Measurements from ENCODE around the gene PRXL2A. TPM values are rescaled to one million over a fixed set of nuclear protein-coding genes. Genes with fewer than 3 reads are reported as not detected.

Gene PRXL2A
- total RNA-seq, 2 experiments from 2014 or later = 3.9 to 4.6 TPM

DNA sequence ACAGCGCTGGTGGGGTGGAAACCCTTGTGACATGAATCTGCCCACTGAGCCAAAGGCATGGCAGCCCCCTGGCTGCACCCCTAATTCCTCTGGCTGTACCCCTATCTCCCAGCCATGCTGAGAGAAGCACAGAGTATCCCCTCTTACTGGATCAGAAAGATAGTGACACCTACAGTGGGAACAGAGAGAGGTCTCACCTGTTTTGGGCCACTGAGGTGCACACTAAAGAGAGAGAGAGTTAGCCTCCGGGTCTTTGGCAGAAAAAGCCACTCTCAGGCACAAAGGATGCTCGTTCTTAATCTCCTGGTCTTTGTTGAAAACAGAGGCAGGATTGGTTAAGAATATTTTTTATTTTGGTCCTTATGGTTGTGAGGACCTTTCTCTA, 57.1 kb downstream of the PRXL2A start:
- H3K27ac Mint-ChIP-seq = peak overlapping the region; percentile 92
- Histone ChIP-seq H3K27ac (ENCODE audit: low read depth in 1 of 2, low read length in 2 of 2) (peak overlapping the region; percentile 85 to 91), H3K4me1 (ENCODE audit: insufficient read depth, low read length) (peaks cover 100% of the 10 kb centered on the region), H3K9me3 (ENCODE audit: control insufficient read depth in 1 of 2, insufficient read depth in 1 of 2, low read length in 2 of 2) (no peaks in the 10 kb centered on the region), H3K27me3 (ENCODE audit: control insufficient read depth in 1 of 2, insufficient read depth in 2 of 2, low read length in 2 of 2) (no peaks in the 10 kb centered on the region), H3K36me3 (ENCODE audit: insufficient read depth, low read length) (peaks cover 24% of the 10 kb centered on the region), H3K4me3 (ENCODE audit: low read length) (peak overlapping the region; percentile 49)
- no peaks in the 10 kb centered on the region for H3K27me3 Mint-ChIP-seq
- TF ChIP-seq, protein P1, sequence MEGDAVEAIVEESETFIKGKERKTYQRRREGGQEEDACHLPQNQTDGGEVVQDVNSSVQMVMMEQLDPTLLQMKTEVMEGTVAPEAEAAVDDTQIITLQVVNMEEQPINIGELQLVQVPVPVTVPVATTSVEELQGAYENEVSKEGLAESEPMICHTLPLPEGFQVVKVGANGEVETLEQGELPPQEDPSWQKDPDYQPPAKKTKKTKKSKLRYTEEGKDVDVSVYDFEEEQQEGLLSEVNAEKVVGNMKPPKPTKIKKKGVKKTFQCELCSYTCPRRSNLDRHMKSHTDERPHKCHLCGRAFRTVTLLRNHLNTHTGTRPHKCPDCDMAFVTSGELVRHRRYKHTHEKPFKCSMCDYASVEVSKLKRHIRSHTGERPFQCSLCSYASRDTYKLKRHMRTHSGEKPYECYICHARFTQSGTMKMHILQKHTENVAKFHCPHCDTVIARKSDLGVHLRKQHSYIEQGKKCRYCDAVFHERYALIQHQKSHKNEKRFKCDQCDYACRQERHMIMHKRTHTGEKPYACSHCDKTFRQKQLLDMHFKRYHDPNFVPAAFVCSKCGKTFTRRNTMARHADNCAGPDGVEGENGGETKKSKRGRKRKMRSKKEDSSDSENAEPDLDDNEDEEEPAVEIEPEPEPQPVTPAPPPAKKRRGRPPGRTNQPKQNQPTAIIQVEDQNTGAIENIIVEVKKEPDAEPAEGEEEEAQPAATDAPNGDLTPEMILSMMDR (IDR thresholded peaks at IDR 0.05) = no peak
- H3K36me3 Mint-ChIP-seq (ENCODE audit: low read depth) = peaks cover 54% of the 10 kb centered on the region
- ATAC-seq (ENCODE audit: poor library complexity) (peak; percentile 17), DNase-seq (peak in 2 of 14 experiments; percentile 38 to 42)
- intact Hi-C loops (cut with DNase I, micrococcal nuclease) = loop anchor here in 1 of 2 experiments (10.0 kb wide), 1 partner anchor 261 kb away; the partner anchor contains the start of gene ANXA11
- ChIA-PET POLR2A (interaction anchor here (1.0 to 22.9 kb wide), 11 partner anchors 9 to 278 kb away, joined by 4 to 420 read pairs (median 9); partner anchors contain the start of genes PRXL2A and TSPAN14), CTCF (interaction anchor here (1.0 to 19.9 kb wide), 3 partner anchors 20 to 35 kb away, joined by 3 to 250 read pairs (median 4); no protein-coding TSS in a partner anchor)
- peak overlapping the region; percentile 85 for H3K4me3 Mint-ChIP-seq
- H3K4me1 Mint-ChIP-seq (ENCODE audit: low read depth) = peaks cover 96% of the 10 kb centered on the region
- no peaks in the 10 kb centered on the region for H3K9me3 Mint-ChIP-seq

DNA sequence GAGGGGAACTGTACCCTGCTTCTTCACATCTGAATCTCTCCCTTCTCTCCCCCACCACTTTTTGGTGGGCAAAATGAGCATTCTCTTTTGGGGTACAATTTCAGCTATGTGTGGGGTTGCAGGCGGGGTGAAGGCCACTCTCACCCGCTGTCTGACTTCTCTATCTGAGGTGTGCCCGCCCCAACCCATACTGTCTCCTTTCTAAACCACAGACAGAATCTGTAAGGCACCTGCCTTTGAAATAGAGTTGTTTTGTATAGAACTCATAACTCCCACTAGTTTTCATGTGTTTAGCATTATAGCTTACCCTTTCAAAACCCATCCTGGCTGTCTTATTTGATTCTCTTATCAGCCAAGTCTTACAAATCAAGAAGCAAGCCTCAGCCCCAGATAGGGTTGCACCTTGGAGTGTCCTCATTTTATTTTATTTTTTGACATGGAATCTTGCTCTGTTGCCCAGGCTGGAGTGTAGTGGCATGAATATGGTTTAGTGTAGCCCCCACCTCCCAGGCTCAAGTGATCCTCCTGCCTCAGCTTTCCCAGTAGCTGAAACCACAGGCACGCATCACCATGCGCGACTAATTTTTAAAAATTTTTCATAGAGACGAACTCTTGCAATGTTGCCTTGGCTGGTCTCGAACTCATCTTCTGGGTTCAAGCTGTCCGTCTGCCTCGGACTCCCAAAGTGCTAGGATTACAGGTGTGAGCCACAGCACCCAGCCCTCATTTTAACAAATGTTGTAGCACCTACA, 57.7 kb downstream of the PRXL2A start:
- Histone ChIP-seq H3K4me3 (ENCODE audit: low read length) (peak overlapping the region; percentile 49), H3K27me3 (ENCODE audit: control insufficient read depth in 1 of 2, insufficient read depth in 2 of 2, low read length in 2 of 2) (no peaks in the 10 kb centered on the region), H3K9me3 (ENCODE audit: control insufficient read depth in 1 of 2, insufficient read depth in 1 of 2, low read length in 2 of 2) (no peaks in the 10 kb centered on the region), H3K36me3 (ENCODE audit: insufficient read depth, low read length) (peaks cover 28% of the 10 kb centered on the region), H3K4me1 (ENCODE audit: insufficient read depth, low read length) (peaks cover 100% of the 10 kb centered on the region), H3K27ac (ENCODE audit: low read depth in 1 of 2, low read length in 2 of 2) (peak overlapping the region; percentile 85 to 91)
- peaks cover 96% of the 10 kb centered on the region for H3K4me1 Mint-ChIP-seq (ENCODE audit: low read depth)
- peak; percentile 76 for ATAC-seq (ENCODE audit: poor library complexity)
- H3K27ac Mint-ChIP-seq = peak overlapping the region; percentile 92
- peak overlapping the region; percentile 85 for H3K4me3 Mint-ChIP-seq
- DNase-seq = peak; percentile 40 to 83 (median 65)
- no peaks in the 10 kb centered on the region for H3K27me3 Mint-ChIP-seq
- TF ChIP-seq, protein P1 (IDR thresholded peaks at IDR 0.05) = no peak
- H3K36me3 Mint-ChIP-seq (ENCODE audit: low read depth) = peaks cover 55% of the 10 kb centered on the region
- intact Hi-C loops (cut with DNase I, micrococcal nuclease) = loop anchor here in 1 of 2 experiments (1.0 to 10.0 kb wide), 3 partner anchors 11 to 261 kb away; partner anchors contain the start of gene ANXA11
- no peaks in the 10 kb centered on the region for H3K9me3 Mint-ChIP-seq
- ChIA-PET CTCF (interaction anchor here (1.0 to 19.9 kb wide), 3 partner anchors 21 to 45 kb away, joined by 3 to 250 read pairs (median 4); no protein-coding TSS in a partner anchor), POLR2A (interaction anchor here (1.0 to 22.9 kb wide), 11 partner anchors 9 to 279 kb away, joined by 4 to 420 read pairs (median 9); partner anchors contain the start of genes PRXL2A and TSPAN14)

DNA sequence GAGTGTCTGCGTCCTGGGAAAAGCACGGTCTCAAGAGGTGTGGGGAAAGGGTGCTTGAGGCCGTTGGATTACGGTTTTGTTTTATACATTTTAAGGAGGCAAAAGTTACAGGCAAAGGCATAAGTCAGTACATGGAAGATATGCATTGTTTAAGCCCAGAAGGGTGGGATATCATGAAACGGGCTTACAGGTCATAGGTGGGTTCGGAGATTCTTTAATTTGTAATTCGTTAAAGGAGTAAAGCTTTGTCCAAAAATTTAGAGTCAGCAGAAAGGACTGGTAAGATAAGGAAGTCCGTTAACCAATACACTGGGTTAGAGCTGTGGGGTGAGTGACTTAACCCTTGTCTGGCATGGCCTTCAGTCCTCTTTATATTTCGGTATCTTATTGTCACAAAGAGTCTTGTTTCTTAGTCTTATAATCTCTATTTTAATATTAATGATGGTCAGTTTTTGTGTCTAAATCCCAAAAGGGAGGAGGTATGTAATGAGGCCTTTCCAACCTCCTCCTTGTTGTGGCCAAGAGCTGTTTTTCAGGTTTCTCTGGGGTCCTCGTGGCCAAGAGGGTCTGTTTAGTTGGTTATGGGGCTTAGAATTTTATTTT, 58.5 kb downstream of the PRXL2A start:
- DNase-seq = no peak
- Histone ChIP-seq H3K4me3 (ENCODE audit: low read length) (peak overlapping the region; percentile 49), H3K27ac (ENCODE audit: low read depth in 1 of 2, low read length in 2 of 2) (peak overlapping the region; percentile 85 to 91), H3K36me3 (ENCODE audit: insufficient read depth, low read length) (peaks cover 34% of the 10 kb centered on the region), H3K27me3 (ENCODE audit: control insufficient read depth in 1 of 2, insufficient read depth in 2 of 2, low read length in 2 of 2) (no peaks in the 10 kb centered on the region), H3K4me1 (ENCODE audit: insufficient read depth, low read length) (peaks cover 100% of the 10 kb centered on the region), H3K9me3 (ENCODE audit: control insufficient read depth in 1 of 2, insufficient read depth in 1 of 2, low read length in 2 of 2) (no peaks in the 10 kb centered on the region)
- ChIA-PET CTCF (interaction anchor here (1.2 to 19.9 kb wide), 4 partner anchors 18 to 44 kb away, joined by 3 to 250 read pairs (median 12); no protein-coding TSS in a partner anchor), POLR2A (interaction anchor here (1.0 to 22.9 kb wide), 10 partner anchors 8 to 279 kb away, joined by 4 to 420 read pairs (median 13); partner anchors contain the start of genes PRXL2A and TSPAN14)
- no peaks in the 10 kb centered on the region for H3K27me3 Mint-ChIP-seq
- H3K36me3 Mint-ChIP-seq (ENCODE audit: low read depth) = peaks cover 55% of the 10 kb centered on the region
- no peaks in the 10 kb centered on the region for H3K9me3 Mint-ChIP-seq
- no peak for ATAC-seq (ENCODE audit: poor library complexity)
- peak overlapping the region; percentile 91 for H3K4me3 Mint-ChIP-seq
- TF ChIP-seq, protein P1 (IDR thresholded peaks at IDR 0.05) = no peak
- peaks cover 96% of the 10 kb centered on the region for H3K4me1 Mint-ChIP-seq (ENCODE audit: low read depth)
- peak overlapping the region; percentile 92 for H3K27ac Mint-ChIP-seq
- intact Hi-C loops (cut with DNase I, micrococcal nuclease) = loop anchor here in 1 of 2 experiments (1.0 to 10.0 kb wide), 3 partner anchors 12 to 262 kb away; partner anchors contain the start of gene ANXA11

All from CD4-positive, alpha-beta T cell (primary cell).